Pancreas (tissue), 10 donors: ENCODE measurements around the gene RTTN. TPM values are rescaled to one million over a fixed set of nuclear protein-coding genes. Genes with fewer than 3 reads are reported as not detected.

ENCODE experiments used
- ATAC-seq, 4 donors: fragments of 200-7000 bp; cut with Tn5 transposase; one replicate each; pipeline versions ENCODE4 v1.8.0 to v1.9.1; 2020; ENCODE audit warnings: mild to moderate bottlenecking in 4 of 4, moderate library complexity in 4 of 4
- DNase-seq, 6 donors: peaks; one replicate each; pipeline ENCODE4 v3.0.0-alpha.2; 2020
- FAIRE-seq: peaks from 2 replicates; lab custom pipeline; 2012; peaks lifted over from hg19 to GRCh38; lab: Jason Lieb, UNC
- H3K27ac ChIP-seq, 4 donors: fragments of 200-600 bp; sonication (generic); 1 replicate in 3 of 4; 2 replicates in 1 of 4; pipeline versions ENCODE4 v1.5.0 to v1.8.0; 2020
- H3K27me3 ChIP-seq, 4 donors: fragments of 200-600 bp; one replicate each; pipeline ENCODE4 v1.8.0; 2021
- H3K36me3 ChIP-seq, 3 donors: fragments of 200-600 bp; sonication (generic) in 1 of 3; one replicate each; pipeline versions ENCODE4 v1.5.0 to v1.8.0; 2020 to 2021
- H3K4me1 ChIP-seq, 3 donors: fragments of 200-600 bp; one replicate each; pipeline ENCODE4 v1.8.0; 2021
- H3K4me3 ChIP-seq, 4 donors: fragments of 200-600 bp; sonication (generic) in 2 of 4; one replicate each; pipeline versions ENCODE4 v1.5.0 to v1.8.0; 2020 to 2021
- H3K9me3 ChIP-seq, 4 donors: fragments of 200-600 bp; one replicate each; pipeline ENCODE4 v1.8.0; 2021
- WGBS, 2 donors: extraction: QIAGEN DNeasy Blood & Tissue Kit; methylation state at CpG; one replicate each; pipeline ENCODE4 v1.1.7; 2013; 5-methylcytosine and 5-hydroxymethylcytosine counted together
- intact Hi-C, 3 donors: fragments of 100-400 bp; cut with DNase I; formaldehyde crosslinking; loops; one replicate each; pipeline versions ENCODE4 v1.11.1 to v1.14.2; 2022
- polyA plus RNA-seq, 2 donors: library from polyadenylated mRNA; stranded (reverse); fragments of 200-250 nt; gene quantifications; one replicate each; pipeline ENCODE4 v1.2.3, GENCODE V29; 2013
- total RNA-seq, 6 donors: library from RNA; stranded (reverse); fragmentation: NEBNext Ultra II Directional in 4 of 6; extraction: Animal tissue kit (Norgen Biotek cat#: 25700) in 4 of 6; gene quantifications; one replicate each; pipeline versions ENCODE4 v1.2.1 to v1.2.4, GENCODE V29; 2021 to 2023
- TF ChIP-seq, protein P1 (sequence below), 4 donors: fragments of 200-600 bp; sonication (generic) in 3 of 4; IDR thresholded peaks; one replicate each; pipeline versions ENCODE4 v1.5.0 to v1.8.0; 2021; ENCODE audit warnings: antibody characterized with exemption in 4 of 4
- donor health status: healthy with polysubstance abuse.
- donor health status: DM: no; HTN: no; CAD: no; lungs with moderate emphysema.
- donor health status: DM: no; HTN: no; CAD: no.
- donor health status: control.
- donor health status: control.
- donor health status: Bipolar disorder and iron deficiency.
- donor health status: DM: yes; HTN: yes; CAD: no.
- donor health status: DM: no; HTN: no; CAD: no.
- donor health status: DM: no; HTN: no; CAD: no.
- donor health status: DM: yes; HTN: yes; CAD: no.

Gene RTTN
- total and polyA plus RNA-seq, 8 donors = 2.5 to 7.2 (median 4.5) TPM

GRCh38 chr18:70232261-70232660 is 26.8 kb upstream of the RTTN start:
- FAIRE-seq = no peak
- H3K27ac ChIP-seq = no peak overlapping the region
- H3K4me1 ChIP-seq = no peaks in the 10 kb centered on the region
- no peaks in the 10 kb centered on the region for H3K36me3 ChIP-seq
- no peaks in the 10 kb centered on the region for H3K27me3 ChIP-seq
- 7 to 10% methylated on average over 1 of the region's 1 CpG for WGBS, 2 donors
- no peak overlapping the region for H3K4me3 ChIP-seq
- TF ChIP-seq, protein P1, sequence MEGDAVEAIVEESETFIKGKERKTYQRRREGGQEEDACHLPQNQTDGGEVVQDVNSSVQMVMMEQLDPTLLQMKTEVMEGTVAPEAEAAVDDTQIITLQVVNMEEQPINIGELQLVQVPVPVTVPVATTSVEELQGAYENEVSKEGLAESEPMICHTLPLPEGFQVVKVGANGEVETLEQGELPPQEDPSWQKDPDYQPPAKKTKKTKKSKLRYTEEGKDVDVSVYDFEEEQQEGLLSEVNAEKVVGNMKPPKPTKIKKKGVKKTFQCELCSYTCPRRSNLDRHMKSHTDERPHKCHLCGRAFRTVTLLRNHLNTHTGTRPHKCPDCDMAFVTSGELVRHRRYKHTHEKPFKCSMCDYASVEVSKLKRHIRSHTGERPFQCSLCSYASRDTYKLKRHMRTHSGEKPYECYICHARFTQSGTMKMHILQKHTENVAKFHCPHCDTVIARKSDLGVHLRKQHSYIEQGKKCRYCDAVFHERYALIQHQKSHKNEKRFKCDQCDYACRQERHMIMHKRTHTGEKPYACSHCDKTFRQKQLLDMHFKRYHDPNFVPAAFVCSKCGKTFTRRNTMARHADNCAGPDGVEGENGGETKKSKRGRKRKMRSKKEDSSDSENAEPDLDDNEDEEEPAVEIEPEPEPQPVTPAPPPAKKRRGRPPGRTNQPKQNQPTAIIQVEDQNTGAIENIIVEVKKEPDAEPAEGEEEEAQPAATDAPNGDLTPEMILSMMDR (IDR thresholded peaks at IDR 0.05) = no peak
- intact Hi-C loops = no loop called here
- no peak for DNase-seq
- peaks cover 0 to 2% (median 0%) of the 10 kb centered on the region in 4 donors for H3K9me3 ChIP-seq
- no peak for ATAC-seq

DNA sequence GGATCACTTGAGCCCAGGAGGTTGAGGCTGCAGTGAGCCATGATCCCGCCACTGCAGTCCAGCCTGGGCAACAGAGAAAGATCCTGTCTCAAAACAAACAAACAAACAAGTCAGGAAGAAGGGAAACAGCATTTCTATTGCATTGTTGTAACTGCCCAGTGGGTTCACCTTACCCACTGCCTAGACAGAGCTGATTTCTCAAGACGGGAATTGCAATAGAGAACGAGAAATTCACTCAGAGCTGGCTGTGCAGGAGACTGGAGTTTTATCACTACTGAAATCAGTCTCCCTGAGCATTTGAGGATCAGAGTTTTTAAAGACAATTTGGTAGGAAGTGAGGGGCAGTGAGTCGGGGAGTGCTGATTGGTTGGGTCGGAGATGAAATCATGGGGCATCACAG is 24.2 kb upstream of the RTTN start:
- intact Hi-C loops = no loop called here
- FAIRE-seq (no peak), ATAC-seq (no peak), DNase-seq (no peak)
- Histone ChIP-seq H3K4me1 (no peaks in the 10 kb centered on the region), H3K9me3 (peaks cover 0 to 2% (median 0%) of the 10 kb centered on the region in 4 donors), H3K27ac (no peak overlapping the region), H3K36me3 (no peaks in the 10 kb centered on the region), H3K27me3 (no peaks in the 10 kb centered on the region), H3K4me3 (no peak overlapping the region)
- 83 to 95% methylated on average over 5 of the region's 5 CpGs for WGBS, 2 donors
- TF ChIP-seq, protein P1 (IDR thresholded peaks at IDR 0.05) = no peak

DNA sequence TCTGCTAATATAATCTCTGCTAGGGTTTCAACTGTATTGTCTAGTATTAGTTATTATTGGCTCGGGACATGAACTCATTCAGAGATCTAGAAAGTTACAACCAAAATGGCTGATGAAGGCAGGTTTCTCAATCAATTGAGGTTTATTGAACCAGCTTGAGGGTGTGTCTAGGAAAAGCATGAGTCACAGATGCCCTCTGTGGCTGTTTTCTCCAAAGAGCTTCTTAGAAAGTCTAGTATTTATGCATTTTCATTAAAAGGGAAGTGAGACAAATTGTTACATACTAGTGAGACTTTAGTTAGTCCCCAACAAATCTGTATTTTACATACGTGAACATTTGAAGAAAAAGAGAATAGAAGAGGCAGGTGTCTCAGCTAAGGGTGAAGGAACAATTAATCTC is 23.0 kb upstream of the RTTN start:
- H3K4me3 ChIP-seq = no peak overlapping the region
- no peak overlapping the region for H3K27ac ChIP-seq
- WGBS, 2 donors = 30 to 36% methylated on average over 2 of the region's 2 CpGs
- H3K27me3 ChIP-seq = no peaks in the 10 kb centered on the region
- H3K9me3 ChIP-seq = peaks cover 0 to 2% (median 0%) of the 10 kb centered on the region in 4 donors
- H3K36me3 ChIP-seq = no peaks in the 10 kb centered on the region
- DNase-seq (no peak), FAIRE-seq (no peak), ATAC-seq (no peak)
- intact Hi-C loops = no loop called here
- H3K4me1 ChIP-seq = no peaks in the 10 kb centered on the region
- TF ChIP-seq, protein P1 (IDR thresholded peaks at IDR 0.05) = no peak

DNA sequence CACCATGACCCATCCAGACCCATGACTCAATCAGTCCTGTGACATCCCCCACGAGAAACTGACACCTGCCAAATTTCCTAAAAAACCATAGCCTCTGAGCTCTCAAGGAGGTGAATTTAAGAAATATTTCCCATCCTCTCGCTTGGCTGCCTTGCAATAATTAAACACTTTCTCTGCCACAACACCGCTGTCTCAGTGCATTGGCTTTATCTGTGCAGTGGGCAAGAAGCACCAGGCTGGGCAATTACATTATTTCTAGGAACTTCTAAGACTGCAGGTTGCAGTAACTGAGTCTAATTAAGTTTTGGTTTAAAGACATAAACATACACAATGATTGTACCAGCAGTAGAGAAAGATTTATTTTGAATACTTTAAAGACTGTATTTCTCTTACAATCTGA is 22.0 kb upstream of the RTTN start:
- ATAC-seq = no peak
- H3K9me3 ChIP-seq = peaks cover 0 to 2% (median 0%) of the 10 kb centered on the region in 4 donors

DNA sequence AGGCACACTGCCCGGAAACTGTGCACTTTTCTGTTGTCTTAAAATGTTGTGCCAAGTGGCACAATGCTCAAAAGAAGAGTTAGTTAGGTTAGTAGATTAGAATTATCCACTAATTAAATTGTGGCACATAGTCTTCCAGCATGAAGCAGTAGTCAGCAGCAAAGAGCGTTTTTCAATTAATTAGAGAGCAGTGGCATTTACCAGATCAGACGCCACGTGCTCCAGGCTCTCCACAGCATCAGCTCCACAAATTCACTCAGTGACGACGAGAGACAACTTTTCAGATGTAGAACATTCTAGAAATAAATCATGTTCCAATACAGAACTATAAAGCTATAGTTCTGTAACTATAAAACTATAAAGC is 16.4 kb upstream of the RTTN start:
- Histone ChIP-seq H3K4me1 (no peaks in the 10 kb centered on the region), H3K4me3 (no peak overlapping the region), H3K36me3 (no peaks in the 10 kb centered on the region), H3K27ac (no peak overlapping the region), H3K27me3 (no peaks in the 10 kb centered on the region), H3K9me3 (no peaks in the 10 kb centered on the region)
- ATAC-seq = no peak
- TF ChIP-seq, protein P1 (IDR thresholded peaks at IDR 0.05) = no peak
- DNase-seq = no peak
- intact Hi-C loops = no loop called here
- 70 to 83% methylated on average over 6 of the region's 6 CpGs for WGBS, 2 donors
- FAIRE-seq = no peak

More for the DNA sequence above, 22.0 kb upstream of the RTTN start:
- TF ChIP-seq, protein P1 (IDR thresholded peaks at IDR 0.05) = no peak
- intact Hi-C loops = no loop called here
- no peak overlapping the region for H3K4me3 ChIP-seq
- no peak for FAIRE-seq
- no peaks in the 10 kb centered on the region for H3K4me1 ChIP-seq
- no peak for DNase-seq
- H3K36me3 ChIP-seq = no peaks in the 10 kb centered on the region
- no peaks in the 10 kb centered on the region for H3K27me3 ChIP-seq
- 51 to 62% methylated on average over 3 of the region's 3 CpGs for WGBS, 2 donors
- H3K27ac ChIP-seq = no peak overlapping the region
